Measurements from ENCODE around the gene AUTS2.

- no peak for TF ChIP-seq CTCF (IDR thresholded peaks at IDR 0.05)
- TF ChIP-seq POLR2AphosphoS5 (IDR thresholded peaks at IDR 0.05; ENCODE audit: low read depth, low read length): no peak
Observed at GRCh38 chr7:69778138-69778537, 179.9 kb downstream of the AUTS2 start.

Data from Panc1 (cell line).